Measurements from ENCODE around the gene VEPH1.

The VEPH1 gene

DNA sequence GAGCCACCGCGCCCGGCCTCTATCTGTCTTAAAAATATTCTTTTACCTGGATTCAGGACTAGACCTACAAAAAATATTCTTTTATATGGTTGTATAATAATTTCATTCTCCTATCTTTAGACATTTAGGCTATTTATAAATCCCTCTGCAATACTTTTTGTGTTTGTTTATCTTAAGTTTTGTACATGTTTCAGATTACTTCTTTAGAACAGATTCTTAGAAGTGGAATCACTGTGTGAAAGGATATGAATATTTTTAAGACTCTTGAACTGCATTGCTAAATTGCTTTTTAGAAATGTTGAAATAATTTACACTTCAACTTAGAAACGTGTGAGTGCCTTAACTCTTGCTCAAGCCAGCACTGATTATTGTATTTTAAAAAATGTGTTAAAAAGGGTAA is 197.8 kb downstream of the VEPH1 start:
- H3K4me3 ChIP-seq (ENCODE audit: insufficient read depth, low read length, poor library complexity, severe bottlenecking): no peak overlapping the region
- no peaks in the 10 kb centered on the region for H4K20me1 ChIP-seq (ENCODE audit: low read depth, low read length)
- H3K27ac ChIP-seq (ENCODE audit: low read depth, low read length): no peak overlapping the region
- H2AFZ ChIP-seq (ENCODE audit: low read depth, low read length, severe bottlenecking): no peak overlapping the region
- H3K9me2 ChIP-seq (replicated peaks; ENCODE audit: insufficient read depth, low read length): no peaks in the 10 kb centered on the region
- H3F3A ChIP-seq (ENCODE audit: insufficient read depth): no peaks in the 10 kb centered on the region
- no peaks in the 10 kb centered on the region; the same call in 1 of the 2 replicates for H3K9me3 ChIP-seq (ENCODE audit: insufficient read depth, low read length)
- no peak overlapping the region for H3K9ac ChIP-seq (ENCODE audit: low read length)
- no peaks in the 10 kb centered on the region for H3K27me3 ChIP-seq (ENCODE audit: low read length)
- TF ChIP-seq, protein P1, sequence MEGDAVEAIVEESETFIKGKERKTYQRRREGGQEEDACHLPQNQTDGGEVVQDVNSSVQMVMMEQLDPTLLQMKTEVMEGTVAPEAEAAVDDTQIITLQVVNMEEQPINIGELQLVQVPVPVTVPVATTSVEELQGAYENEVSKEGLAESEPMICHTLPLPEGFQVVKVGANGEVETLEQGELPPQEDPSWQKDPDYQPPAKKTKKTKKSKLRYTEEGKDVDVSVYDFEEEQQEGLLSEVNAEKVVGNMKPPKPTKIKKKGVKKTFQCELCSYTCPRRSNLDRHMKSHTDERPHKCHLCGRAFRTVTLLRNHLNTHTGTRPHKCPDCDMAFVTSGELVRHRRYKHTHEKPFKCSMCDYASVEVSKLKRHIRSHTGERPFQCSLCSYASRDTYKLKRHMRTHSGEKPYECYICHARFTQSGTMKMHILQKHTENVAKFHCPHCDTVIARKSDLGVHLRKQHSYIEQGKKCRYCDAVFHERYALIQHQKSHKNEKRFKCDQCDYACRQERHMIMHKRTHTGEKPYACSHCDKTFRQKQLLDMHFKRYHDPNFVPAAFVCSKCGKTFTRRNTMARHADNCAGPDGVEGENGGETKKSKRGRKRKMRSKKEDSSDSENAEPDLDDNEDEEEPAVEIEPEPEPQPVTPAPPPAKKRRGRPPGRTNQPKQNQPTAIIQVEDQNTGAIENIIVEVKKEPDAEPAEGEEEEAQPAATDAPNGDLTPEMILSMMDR (IDR thresholded peaks at IDR 0.05; ENCODE audit: insufficient read depth, low read length, poor library complexity, severe bottlenecking): no peak
- no peak for TF ChIP-seq EZH2phosphoT487 (conservative IDR thresholded peaks at IDR 0.05; ENCODE audit: low read length)
- H3K4me2 ChIP-seq (ENCODE audit: low read depth, low read length, poor library complexity, severe bottlenecking): no peak overlapping the region
- H3K36me3 ChIP-seq (ENCODE audit: low read length): no peaks in the 10 kb centered on the region
- H3K79me2 ChIP-seq (ENCODE audit: insufficient read depth, low read length): no peaks in the 10 kb centered on the region

DNA sequence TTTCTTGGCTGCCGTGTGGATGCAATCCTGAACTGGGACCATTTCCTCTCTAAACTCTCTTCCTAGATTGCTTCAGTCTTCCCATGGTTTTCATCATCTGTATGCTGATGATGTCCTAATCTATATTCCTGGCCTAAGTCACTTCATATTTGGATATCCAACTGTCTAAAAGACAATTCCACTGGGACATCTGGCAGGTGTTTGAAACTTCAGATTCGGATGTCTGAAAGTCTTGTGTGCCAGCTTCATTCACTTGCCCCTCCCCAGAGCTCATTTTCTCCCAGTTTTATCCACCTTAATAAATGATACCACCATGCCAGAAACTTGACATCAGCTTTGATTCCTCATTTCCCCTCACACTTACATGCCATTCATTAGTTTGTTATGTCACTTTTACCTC is 201.5 kb downstream of the VEPH1 start:
- no peaks in the 10 kb centered on the region for H3K36me3 ChIP-seq (ENCODE audit: low read length)
- no peaks in the 10 kb centered on the region for H3K9me2 ChIP-seq (replicated peaks; ENCODE audit: insufficient read depth, low read length)
- H3K27ac ChIP-seq (ENCODE audit: low read depth, low read length): no peak overlapping the region
- H3K4me2 ChIP-seq (ENCODE audit: low read depth, low read length, poor library complexity, severe bottlenecking): no peak overlapping the region
- no peaks in the 10 kb centered on the region for H3K79me2 ChIP-seq (ENCODE audit: insufficient read depth, low read length)
- H3K4me3 ChIP-seq (ENCODE audit: insufficient read depth, low read length, poor library complexity, severe bottlenecking): no peak overlapping the region
- H3K9ac ChIP-seq (ENCODE audit: low read length): no peak overlapping the region
- no peak overlapping the region for H2AFZ ChIP-seq (ENCODE audit: low read depth, low read length, severe bottlenecking)
- no peaks in the 10 kb centered on the region for H3F3A ChIP-seq (ENCODE audit: insufficient read depth)
- no peaks in the 10 kb centered on the region for H3K27me3 ChIP-seq (ENCODE audit: low read length)
- TF ChIP-seq, protein P1 (IDR thresholded peaks at IDR 0.05; ENCODE audit: insufficient read depth, low read length, poor library complexity, severe bottlenecking): no peak
- TF ChIP-seq EZH2phosphoT487 (conservative IDR thresholded peaks at IDR 0.05; ENCODE audit: low read length): no peak
- no peaks in the 10 kb centered on the region; the same call in 1 of the 2 replicates for H3K9me3 ChIP-seq (ENCODE audit: insufficient read depth, low read length)
- H4K20me1 ChIP-seq (ENCODE audit: low read depth, low read length): no peaks in the 10 kb centered on the region

DNA sequence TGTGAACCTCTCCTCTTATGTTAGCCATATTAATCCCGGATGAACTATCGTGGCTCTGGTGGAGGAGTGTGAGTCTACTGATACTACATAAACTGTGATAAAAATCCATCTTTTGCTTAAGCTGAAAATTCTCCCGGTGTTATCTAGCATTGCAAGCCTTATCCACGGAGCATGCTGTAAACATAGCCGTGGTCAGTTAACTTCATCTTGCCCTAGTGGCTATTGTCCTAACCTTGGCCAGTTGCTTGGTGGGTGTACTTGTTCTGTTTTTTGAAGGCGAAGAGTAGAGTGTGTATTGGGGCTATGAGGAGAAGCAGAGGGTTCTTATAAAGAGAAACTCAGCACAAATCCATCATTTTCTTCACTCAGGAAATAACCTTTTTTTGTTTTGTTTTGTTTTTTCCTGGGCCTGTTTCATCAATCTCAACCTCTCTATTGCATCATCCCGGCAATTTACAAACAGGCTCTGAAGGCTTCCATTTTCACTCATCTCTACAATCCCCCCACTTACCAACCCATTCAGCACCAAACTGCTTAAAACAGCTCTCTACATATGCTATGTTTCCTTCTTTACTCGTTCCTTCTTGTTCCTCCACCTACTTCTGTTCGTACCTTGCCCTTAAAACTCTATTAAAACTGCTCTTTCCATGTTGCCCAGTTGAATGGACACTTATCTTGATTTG is 202.1 kb downstream of the VEPH1 start:
- Histone ChIP-seq H3K27me3 (ENCODE audit: low read length) (no peaks in the 10 kb centered on the region), H3F3A (ENCODE audit: insufficient read depth) (no peaks in the 10 kb centered on the region), H4K20me1 (ENCODE audit: low read depth, low read length) (no peaks in the 10 kb centered on the region), H3K4me3 (ENCODE audit: insufficient read depth, low read length, poor library complexity, severe bottlenecking) (no peak overlapping the region), H3K9me2 (replicated peaks; ENCODE audit: insufficient read depth, low read length) (no peaks in the 10 kb centered on the region), H3K4me2 (ENCODE audit: low read depth, low read length, poor library complexity, severe bottlenecking) (no peak overlapping the region), H3K9ac (ENCODE audit: low read length) (no peak overlapping the region), H2AFZ (ENCODE audit: low read depth, low read length, severe bottlenecking) (no peak overlapping the region), H3K27ac (ENCODE audit: low read depth, low read length) (no peak overlapping the region), H3K9me3 (ENCODE audit: insufficient read depth, low read length) (no peaks in the 10 kb centered on the region; the same call in 1 of the 2 replicates), H3K79me2 (ENCODE audit: insufficient read depth, low read length) (no peaks in the 10 kb centered on the region), H3K36me3 (ENCODE audit: low read length) (no peaks in the 10 kb centered on the region)
- no peak for TF ChIP-seq EZH2phosphoT487 (conservative IDR thresholded peaks at IDR 0.05; ENCODE audit: low read length)
- TF ChIP-seq, protein P1 (IDR thresholded peaks at IDR 0.05; ENCODE audit: insufficient read depth, low read length, poor library complexity, severe bottlenecking): no peak

Measured in SU-DHL-6 (cell line).